H7 (cell line): ENCODE measurements around the gene GLE1. TPM values are rescaled to one million over a fixed set of nuclear protein-coding genes. Genes with fewer than 3 reads are reported as not detected.
"Not testable (repeated sequence)": the region's sequence is repeated elsewhere in the genome, so short reads cannot be mapped to it uniquely, and the experiment has no call there.

ENCODE experiments used
- DNase-seq: peaks from one replicate; pipeline ENCODE4 v3.0.0; 2012
- H3K27me3 ChIP-seq: 2 replicates; pipeline ENCODE4 v1.6.0; 2011; ENCODE audit warnings: mild to moderate bottlenecking, low read length; ENCODE audit not compliant: control insufficient read depth, insufficient read depth
- H3K36me3 ChIP-seq: replicated peaks from 2 replicates; pipeline ENCODE4 v1.5.1; 2011; ENCODE audit warnings: low read length; ENCODE audit not compliant: control insufficient read depth, insufficient read depth
- H3K4me3 ChIP-seq: 2 replicates; pipeline ENCODE4 v1.5.1; 2011; ENCODE audit warnings: low read depth, mild to moderate bottlenecking, control low read depth, low read length, moderate library complexity; ENCODE audit not compliant: insufficient read depth
- total RNA-seq: library from RNA; depleted of rRNA; stranded (reverse); fragments of >200 nt; shearing (Covaris generic); gene quantifications from 2 replicates; pipeline ENCODE4 v1.2.3, GENCODE V29; 2014; rRNA removed

The GLE1 gene
- total RNA-seq, 1 experiment from 2014 or later = 21.2 TPM

DNA sequence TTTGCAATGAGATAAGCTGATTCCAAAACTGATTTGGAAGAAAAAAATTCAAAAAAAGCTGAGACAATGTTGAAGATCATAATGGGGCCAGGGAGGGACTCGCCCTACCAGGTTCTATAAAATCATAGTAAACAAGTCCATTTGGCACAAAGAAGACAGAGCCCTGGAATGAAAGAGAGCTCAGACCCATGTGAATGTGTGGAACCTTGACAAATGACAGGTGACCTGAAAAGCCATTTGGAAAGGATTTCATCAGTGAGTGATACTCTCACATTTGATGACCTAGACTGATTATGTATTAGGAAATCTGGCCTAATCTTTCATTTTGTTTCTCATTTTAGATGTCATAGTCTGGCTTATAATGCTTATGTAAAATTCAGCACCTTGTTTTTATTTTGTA, 74.7 kb downstream of the GLE1 start:
- DNase-seq = no peak
- H3K4me3 ChIP-seq = no peak overlapping the region
- H3K36me3 ChIP-seq = peaks cover 66% of the 10 kb centered on the region
- H3K27me3 ChIP-seq = no peaks in the 10 kb centered on the region

DNA sequence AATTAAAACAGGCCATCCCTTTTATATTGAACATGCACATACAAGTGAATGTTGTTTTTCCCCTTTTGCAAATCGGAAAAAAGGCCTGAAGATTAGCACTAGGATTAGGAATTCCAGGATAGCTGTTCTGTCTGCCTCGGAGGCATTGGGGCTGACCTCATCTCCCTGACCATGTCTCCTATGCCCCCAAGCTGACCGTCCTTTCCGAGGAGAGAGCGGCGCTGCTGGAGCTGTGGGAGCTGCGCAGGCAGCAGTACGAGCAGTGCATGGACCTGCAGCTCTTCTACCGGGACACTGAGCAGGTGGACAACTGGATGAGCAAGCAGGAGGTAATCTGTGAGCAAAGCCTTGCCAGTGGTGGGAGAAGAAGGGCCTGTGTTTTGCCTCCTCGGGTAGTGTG, 76.2 kb downstream of the GLE1 start:
- peaks cover 67% of the 10 kb centered on the region for H3K36me3 ChIP-seq
- H3K4me3 ChIP-seq = no peak overlapping the region
- no peak for DNase-seq
- no peaks in the 10 kb centered on the region for H3K27me3 ChIP-seq

DNA sequence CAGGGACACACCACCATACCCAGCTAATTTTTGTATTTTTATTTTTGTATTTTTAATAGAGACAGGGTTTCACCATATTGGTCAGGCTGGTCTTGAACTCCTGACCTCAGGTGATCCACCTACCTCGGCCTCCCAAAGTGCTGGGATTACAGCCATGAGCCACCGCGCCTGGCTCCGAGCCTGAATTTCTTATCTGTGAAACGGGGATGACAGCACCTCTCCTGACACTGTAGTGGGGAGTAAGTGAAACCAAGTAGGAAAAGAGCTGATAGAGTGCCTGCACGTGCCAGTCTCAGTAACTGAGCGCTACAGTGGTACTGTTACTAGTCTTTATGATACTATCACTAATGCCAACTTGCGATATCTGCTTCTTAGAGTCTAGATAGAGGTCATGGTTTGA, 80.6 kb downstream of the GLE1 start:
- H3K36me3 ChIP-seq = peaks cover 53% of the 10 kb centered on the region
- DNase-seq, H3K4me3 ChIP-seq, H3K27me3 ChIP-seq: not testable (repeated sequence)

DNA sequence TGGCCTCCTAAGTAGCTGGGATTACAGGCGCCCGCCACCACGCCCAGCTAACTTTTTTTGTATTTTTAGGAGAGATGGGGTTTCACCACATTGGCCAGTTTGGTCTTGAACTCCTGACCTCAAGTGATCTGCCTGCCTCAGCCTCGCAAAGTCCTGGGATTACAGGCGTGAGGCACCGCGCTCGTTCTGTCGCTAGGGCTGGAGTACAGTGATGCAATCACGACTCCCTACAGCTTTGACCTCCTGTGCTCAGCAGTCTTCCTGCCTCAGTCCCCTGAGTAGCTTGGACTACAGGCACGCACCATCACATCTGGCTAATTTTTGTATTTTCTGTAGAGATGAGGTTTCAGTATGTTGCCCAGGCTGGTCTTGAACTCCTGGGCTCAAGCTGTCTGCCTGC, 82.4 kb downstream of the GLE1 start:
- DNase-seq, H3K27me3 ChIP-seq, H3K4me3 ChIP-seq: not testable (repeated sequence)
- peaks cover 52% of the 10 kb centered on the region for H3K36me3 ChIP-seq

GRCh38 chr9:128587453-128587852, 82.9 kb downstream of the GLE1 start:
- Histone ChIP-seq H3K27me3 (no peaks in the 10 kb centered on the region), H3K4me3 (no peak overlapping the region), H3K36me3 (peaks cover 50% of the 10 kb centered on the region)
- DNase-seq = no peak

DNA sequence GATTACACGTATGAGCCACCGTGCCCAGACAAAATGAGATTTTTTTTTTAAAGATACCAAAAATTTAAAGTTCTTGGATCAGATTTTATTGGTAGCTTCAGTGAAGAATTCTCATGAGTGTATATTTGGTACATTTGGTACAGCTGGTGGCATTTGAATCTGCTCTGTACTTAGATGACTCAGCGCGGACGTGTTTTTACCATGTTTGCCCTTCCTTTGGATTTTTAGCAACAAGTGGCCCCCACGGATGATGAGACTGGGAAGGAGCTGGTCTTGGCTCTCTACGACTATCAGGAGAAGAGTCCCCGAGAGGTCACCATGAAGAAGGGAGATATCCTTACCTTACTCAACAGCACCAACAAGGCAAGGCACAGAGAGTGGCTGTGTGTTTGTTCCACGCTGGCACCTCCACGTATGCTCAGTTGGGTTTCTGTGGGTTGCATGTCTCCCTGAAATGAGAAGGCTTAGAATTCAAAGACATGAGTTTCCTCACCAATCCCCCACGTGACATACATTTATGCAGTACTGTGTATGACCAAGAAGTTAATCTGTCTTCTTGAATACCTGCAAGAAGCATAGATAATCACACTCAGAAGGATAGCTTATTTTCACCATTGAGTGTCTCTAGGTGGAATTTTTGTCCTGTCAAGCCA, 84.2 kb downstream of the GLE1 start:
- no peak for DNase-seq
- Histone ChIP-seq H3K27me3 (no peaks in the 10 kb centered on the region), H3K36me3 (peaks cover 49% of the 10 kb centered on the region), H3K4me3 (no peak overlapping the region)

Other genes starting within 250 kb of the GLE1 start
- gene GOLGA2, start 228.7 kb upstream of the GLE1 start, total RNA-seq = 34.4 and 48.7 TPM in 2 replicates
- 36.3 and 53.3 TPM in 2 replicates for gene SWI5, start 228.4 kb upstream of the GLE1 start, total RNA-seq
- gene TRUB2, start 182.3 kb upstream of the GLE1 start, total RNA-seq = 35.5 and 51.9 TPM in 2 replicates
- 45.9 and 55.3 TPM in 2 replicates for gene COQ4, start 181.9 kb upstream of the GLE1 start, total RNA-seq
- 26.2 and 39.0 TPM in 2 replicates for gene SLC27A4, start 164.2 kb upstream of the GLE1 start, total RNA-seq
- 74.3 and 99.6 TPM in 2 replicates for gene URM1, start 133.3 kb upstream of the GLE1 start, total RNA-seq
- 12.6 and 15.5 TPM in 2 replicates for gene CERCAM, start 83.9 kb upstream of the GLE1 start, total RNA-seq
- 12.0 and 15.8 TPM in 2 replicates for gene ODF2, start 48.7 kb upstream of the GLE1 start, total RNA-seq
- 124 and 132 TPM in 2 replicates for gene SPTAN1, start 47.9 kb downstream of the GLE1 start, total RNA-seq
- 82.3 and 113 TPM in 2 replicates for gene DYNC2I2, start 152.1 kb downstream of the GLE1 start, total RNA-seq
- 798 and 1,235 TPM in 2 replicates for gene SET, start 184.5 kb downstream of the GLE1 start, total RNA-seq
- 29.4 and 35.0 TPM in 2 replicates for gene PKN3, start 197.8 kb downstream of the GLE1 start, total RNA-seq
- gene ZDHHC12, start 219.4 kb downstream of the GLE1 start, total RNA-seq = 66.5 and 76.6 TPM in 2 replicates